Activated T-helper 1 cell treated with anti-CD3 and anti-CD28 coated beads, Interleukin-12 subunit alpha, Interleukin-12 subunit beta, Interleukin-2, Interleukin-4 antibody, amounts not matched to agents 30 ng/mL and 10 ng/mL and 1 ng/mL, durations not matched to agents 14 hours and 24 hours and 36 hours (primary cell): Measurements from ENCODE around the gene ATP1B2. TPM values are rescaled to one million over a fixed set of nuclear protein-coding genes. Genes with fewer than 3 reads are reported as not detected.
"Not testable (repeated sequence)": the region's sequence is repeated elsewhere in the genome, so short reads cannot be mapped to it uniquely, and the experiment has no call there.

ENCODE experiments used
- DNase-seq: peaks from one replicate; pipeline ENCODE4 v3.0.0; 2021; ENCODE audit warnings: low spot score
- H3K27ac Mint-ChIP-seq: one replicate; pipeline ENCODE4 v1.8.0; 2021; ENCODE audit warnings: mild to moderate bottlenecking, mixed read lengths
- H3K27me3 Mint-ChIP-seq: one replicate; pipeline ENCODE4 v1.8.0; 2022; ENCODE audit warnings: mild to moderate bottlenecking, moderate library complexity, mixed read lengths; ENCODE audit not compliant: insufficient read depth
- H3K36me3 Mint-ChIP-seq: one replicate; pipeline ENCODE4 v1.8.0; 2021; ENCODE audit warnings: low read depth, mixed read lengths
- H3K4me1 Mint-ChIP-seq: one replicate; pipeline ENCODE4 v1.8.0; 2021; ENCODE audit warnings: low read depth, mixed read lengths
- H3K4me3 Mint-ChIP-seq: one replicate; pipeline ENCODE4 v1.8.0; 2021; ENCODE audit warnings: mild to moderate bottlenecking, moderate library complexity, mixed read lengths
- H3K9me3 Mint-ChIP-seq: one replicate; pipeline ENCODE4 v1.8.0; 2021; ENCODE audit warnings: mixed read lengths
- intact Hi-C: fragments of 100-400 bp; cut with micrococcal nuclease; formaldehyde crosslinking; loops from one replicate; pipeline ENCODE4 v1.15.1; 2024
- total RNA-seq: library from RNA; stranded (reverse); gene quantifications from 2 replicates; pipeline ENCODE4 v1.2.3, GENCODE V29; 2022

ATP1B2 gene
- total RNA-seq: 0.54 TPM in 2 replicates

GRCh38 chr17:7650509-7651096, at the start of gene ATP1B2:
Gene ATP1B2 (plus strand): TSS chr17:7650926. CDS start chr17:7651519, 593 bp downstream.
- DNase-seq: peak; percentile 60
- Mint-ChIP-seq H3K4me1 (peaks cover 11% of the 10 kb centered on the region), H3K9me3 (no peaks in the 10 kb centered on the region), H3K27me3 (peaks cover 53% of the 10 kb centered on the region), H3K36me3 (no peaks in the 10 kb centered on the region), H3K4me3 (peak within 1 kb of the TSS; percentile 84), H3K27ac (no peak within 1 kb of the TSS)
- intact Hi-C loops: loop anchor here (1.0 kb wide), 3 partner anchors 23 to 38 kb away; partner anchors contain the start of genes SAT2 and WRAP53

GRCh38 chr17:7606280-7606679, 44.4 kb upstream of the ATP1B2 start:
- no peak overlapping the region for H3K27ac Mint-ChIP-seq

GRCh38 chr17:7610641-7611040, 40.1 kb upstream of the ATP1B2 start:
- H3K4me3 Mint-ChIP-seq: no peak overlapping the region
- H3K27ac Mint-ChIP-seq: no peak overlapping the region
- H3K27me3 Mint-ChIP-seq: no peaks in the 10 kb centered on the region
- peaks cover 18% of the 10 kb centered on the region for H3K36me3 Mint-ChIP-seq
- H3K9me3 Mint-ChIP-seq: no peaks in the 10 kb centered on the region
- H3K4me1 Mint-ChIP-seq: peaks cover 31% of the 10 kb centered on the region
- intact Hi-C loops: no loop called here
- DNase-seq: no peak

More at GRCh38 chr17:7606280-7606679, 44.4 kb upstream of the ATP1B2 start:
- Mint-ChIP-seq H3K4me1 (peaks cover 7% of the 10 kb centered on the region), H3K9me3 (no peaks in the 10 kb centered on the region), H3K4me3 (no peak overlapping the region), H3K36me3 (peaks cover 36% of the 10 kb centered on the region), H3K27me3 (no peaks in the 10 kb centered on the region)
- intact Hi-C loops: no loop called here
- no peak for DNase-seq

GRCh38 chr17:7611635-7612293, 39.0 kb upstream of the ATP1B2 start:
- Mint-ChIP-seq H3K9me3 (no peaks in the 10 kb centered on the region), H3K4me1 (peaks cover 31% of the 10 kb centered on the region), H3K4me3 (peak overlapping the region; percentile 66), H3K36me3 (peaks cover 11% of the 10 kb centered on the region), H3K27me3 (no peaks in the 10 kb centered on the region), H3K27ac (no peak overlapping the region)
- DNase-seq: no peak
- intact Hi-C loops: no loop called here

GRCh38 chr17:7612294-7612640, 38.5 kb upstream of the ATP1B2 start:
- Mint-ChIP-seq H3K4me3 (peak overlapping the region; percentile 66), H3K27me3 (no peaks in the 10 kb centered on the region), H3K27ac (no peak overlapping the region), H3K4me1 (peaks cover 31% of the 10 kb centered on the region), H3K36me3 (peaks cover 11% of the 10 kb centered on the region), H3K9me3 (no peaks in the 10 kb centered on the region)
- intact Hi-C loops: no loop called here
- no peak for DNase-seq

GRCh38 chr17:7613769-7614424, 36.8 kb upstream of the ATP1B2 start:
- no peaks in the 10 kb centered on the region for H3K27me3 Mint-ChIP-seq
- peak overlapping the region; percentile 79 for H3K27ac Mint-ChIP-seq
- H3K4me3 Mint-ChIP-seq: peak overlapping the region; percentile 85
- H3K36me3 Mint-ChIP-seq: peaks cover 11% of the 10 kb centered on the region
- DNase-seq: no peak
- H3K9me3 Mint-ChIP-seq: no peaks in the 10 kb centered on the region
- H3K4me1 Mint-ChIP-seq: peaks cover 38% of the 10 kb centered on the region
- intact Hi-C loops: loop anchor here (1.0 kb wide), 1 partner anchor 210 kb away; the partner anchor contains the start of gene TMEM256

GRCh38 chr17:7614425-7615264, 36.1 kb upstream of the ATP1B2 start, which contains the start of gene FXR2:
Gene FXR2 (minus strand): TSS chr17:7614897. CDS start chr17:7614532, 365 bp downstream.
- H3K4me3 Mint-ChIP-seq: peak within 1 kb of the TSS; percentile 85
- intact Hi-C loops: loop anchor here (1.0 kb wide), 7 partner anchors 13 to 210 kb away; partner anchors contain the start of genes ATP1B2, SAT2, TMEM256 and WRAP53
- peaks cover 11% of the 10 kb centered on the region for H3K36me3 Mint-ChIP-seq

GRCh38 chr17:7615265-7615747, 35.4 kb upstream of the ATP1B2 start:
- no peaks in the 10 kb centered on the region for H3K9me3 Mint-ChIP-seq
- H3K27ac Mint-ChIP-seq: peak overlapping the region; percentile 89
- DNase-seq: no peak
- peaks cover under 1% of the 10 kb centered on the region for H3K27me3 Mint-ChIP-seq
- H3K36me3 Mint-ChIP-seq: peaks cover 11% of the 10 kb centered on the region
- intact Hi-C loops: loop anchor here (1.0 kb wide), 6 partner anchors 12 to 160 kb away; partner anchors contain the start of genes ATP1B2, SAT2 and WRAP53
- H3K4me3 Mint-ChIP-seq: peak overlapping the region; percentile 82
- H3K4me1 Mint-ChIP-seq: peaks cover 38% of the 10 kb centered on the region

More at GRCh38 chr17:7614425-7615264, 36.1 kb upstream of the ATP1B2 start, which contains the start of gene FXR2:
- H3K27ac Mint-ChIP-seq: peak within 1 kb of the TSS; percentile 89
- peak; percentile 99 for DNase-seq
- H3K9me3 Mint-ChIP-seq: no peaks in the 10 kb centered on the region
- H3K27me3 Mint-ChIP-seq: no peaks in the 10 kb centered on the region
- H3K4me1 Mint-ChIP-seq: peaks cover 39% of the 10 kb centered on the region

- Mint-ChIP-seq H3K27ac (no peak overlapping the region), H3K4me1 (peaks cover 11% of the 10 kb centered on the region), H3K27me3 (peaks cover 2% of the 10 kb centered on the region), H3K36me3 (peaks cover 1% of the 10 kb centered on the region), H3K4me3 (no peak overlapping the region), H3K9me3 (no peaks in the 10 kb centered on the region)
- DNase-seq: no peak
- intact Hi-C loops: no loop called here
These were observed 32.1 kb upstream of the ATP1B2 start for GRCh38 chr17:7618608-7619007.

GRCh38 chr17:7620835-7621234, 29.9 kb upstream of the ATP1B2 start:
- peaks cover 2% of the 10 kb centered on the region for H3K27me3 Mint-ChIP-seq
- intact Hi-C loops: no loop called here
- H3K4me3 Mint-ChIP-seq: no peak overlapping the region
- no peak overlapping the region for H3K27ac Mint-ChIP-seq
- no peaks in the 10 kb centered on the region for H3K9me3 Mint-ChIP-seq
- H3K4me1 Mint-ChIP-seq: peaks cover 7% of the 10 kb centered on the region
- no peaks in the 10 kb centered on the region for H3K36me3 Mint-ChIP-seq
- DNase-seq: no peak

GRCh38 chr17:7623661-7624060, 27.1 kb upstream of the ATP1B2 start:
- Mint-ChIP-seq H3K9me3 (no peaks in the 10 kb centered on the region), H3K27ac (no peak overlapping the region), H3K4me3 (no peak overlapping the region), H3K36me3 (peaks cover 3% of the 10 kb centered on the region), H3K4me1 (peaks cover 21% of the 10 kb centered on the region), H3K27me3 (peaks cover 2% of the 10 kb centered on the region)
- no peak for DNase-seq
- intact Hi-C loops: no loop called here

GRCh38 chr17:7625749-7626148, 25.0 kb upstream of the ATP1B2 start:
- not testable (repeated sequence) for DNase-seq, H3K9me3 Mint-ChIP-seq, H3K36me3 Mint-ChIP-seq, H3K27ac Mint-ChIP-seq, H3K27me3 Mint-ChIP-seq
- Mint-ChIP-seq H3K4me1 (peaks cover 18% of the 10 kb centered on the region), H3K4me3 (peak overlapping the region; percentile 89)
- intact Hi-C loops: loop anchor here (2.0 kb wide), 1 partner anchor 493 kb away; the partner anchor contains the start of gene ALOXE3
